Measurements from ENCODE around the gene TEX44.
A peak's percentile ranks its signal among the peaks of the same experiment; 100 is the strongest.
"Not testable (repeated sequence)": the region's sequence is repeated elsewhere in the genome, so short reads cannot be mapped to it uniquely, and the experiment has no call there.

The TEX44 gene

DNA sequence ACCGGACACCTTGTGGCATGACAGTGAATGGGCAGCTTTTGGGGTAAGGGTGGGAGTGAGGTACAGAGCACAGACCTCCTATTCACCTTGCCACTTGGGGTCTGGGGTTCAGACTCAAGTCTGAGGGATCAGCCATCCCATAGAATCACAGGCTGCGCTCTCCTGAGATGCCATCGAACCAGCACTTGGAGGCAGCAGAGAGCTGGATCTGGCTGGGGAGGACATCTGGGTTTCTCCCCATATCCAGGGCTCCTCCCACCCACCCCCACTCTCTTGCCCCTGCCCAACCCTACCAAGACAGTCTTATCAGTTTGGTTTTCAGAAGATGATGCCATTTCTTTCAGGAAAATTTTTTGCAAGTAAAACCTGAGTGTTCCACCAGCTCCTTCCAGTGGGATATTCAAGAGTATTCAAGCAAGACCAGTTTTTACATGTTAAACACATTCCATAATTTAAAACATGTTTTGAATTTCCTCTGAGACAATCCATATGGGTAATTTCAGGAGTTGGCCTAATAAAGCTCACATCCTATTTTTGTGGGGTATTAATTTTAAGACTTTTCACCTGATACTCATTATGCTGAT, 29.2 kb upstream of the TEX44 start:
- Mint-ChIP-seq H3K4me3 (no peak overlapping the region), H3K36me3 (no peaks in the 10 kb centered on the region), H3K27ac (no peak overlapping the region), H3K27me3 (no peaks in the 10 kb centered on the region), H3K9me3 (no peaks in the 10 kb centered on the region), H3K4me1 (peaks cover under 1 to 2% of the 10 kb centered on the region in 2 donors)
- peak; percentile 20 for DNase-seq
- peak; percentile 83 to 88 for ATAC-seq (replicated peaks)

DNA sequence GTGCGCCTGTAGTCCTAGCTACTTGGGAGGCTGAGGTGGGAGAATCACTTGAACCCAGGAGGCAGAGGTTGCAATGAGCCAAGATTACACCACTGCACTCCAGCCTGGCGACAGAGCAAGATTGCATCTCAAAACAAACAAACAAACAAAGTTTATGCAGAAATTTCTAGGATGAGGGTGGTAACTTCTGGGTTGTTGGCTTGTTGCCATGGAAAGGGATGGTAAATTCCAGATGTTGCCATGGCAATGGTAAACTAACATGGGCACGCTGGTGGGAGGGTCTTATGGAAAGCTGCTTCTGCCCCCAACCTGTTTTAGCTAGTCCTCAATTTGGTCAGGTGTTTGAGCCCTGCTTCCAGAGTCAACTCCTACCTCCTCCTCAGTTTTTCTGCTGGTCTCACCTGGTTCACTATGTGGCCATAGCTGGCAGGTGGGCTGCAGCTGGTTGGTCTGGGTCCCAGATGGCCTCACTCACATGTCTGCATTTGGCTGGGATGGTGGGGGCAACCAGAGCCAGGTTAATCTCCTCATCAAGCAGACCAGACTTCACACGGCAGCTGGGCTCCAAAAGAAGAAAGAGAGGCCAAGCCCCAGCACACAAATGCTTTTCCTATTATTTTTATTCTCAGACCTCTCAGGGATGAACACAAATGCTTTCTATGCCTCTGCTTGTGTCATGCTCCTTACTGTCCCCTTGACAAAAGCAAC, 26.6 kb upstream of the TEX44 start:
- ATAC-seq (replicated peaks) (no peak), DNase-seq (no peak)
- Mint-ChIP-seq H3K27ac (no peak overlapping the region), H3K9me3 (no peaks in the 10 kb centered on the region), H3K4me1 (peaks cover 7 to 8% of the 10 kb centered on the region in 2 donors), H3K27me3 (peaks cover 0 to 3% of the 10 kb centered on the region in 2 donors), H3K36me3 (no peaks in the 10 kb centered on the region), H3K4me3 (no peak overlapping the region)

DNA sequence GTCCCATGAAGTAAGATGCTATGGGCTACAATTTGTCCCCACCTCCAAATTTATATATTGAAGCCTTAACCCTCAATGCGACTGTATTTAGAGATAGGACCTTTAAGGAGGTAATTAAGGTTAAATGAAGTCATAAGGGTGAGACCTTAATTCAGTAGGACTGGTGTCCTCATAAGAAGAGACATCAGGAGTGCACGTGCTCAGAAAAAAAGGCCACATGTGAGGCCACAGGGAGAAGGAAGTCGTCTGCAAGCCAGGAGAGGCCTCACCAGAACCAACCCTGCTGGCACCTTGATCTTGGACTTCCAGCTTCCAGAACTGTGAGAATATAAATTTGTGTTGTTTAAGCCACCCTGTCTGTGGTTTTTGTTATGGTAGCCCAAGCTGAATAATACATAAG, 25.5 kb upstream of the TEX44 start:
- no peak for DNase-seq
- H3K4me1 Mint-ChIP-seq = peaks cover 8 to 11% of the 10 kb centered on the region in 2 donors
- no peak overlapping the region for H3K4me3 Mint-ChIP-seq
- H3K9me3 Mint-ChIP-seq = no peaks in the 10 kb centered on the region
- H3K27me3 Mint-ChIP-seq = peaks cover 0 to 3% of the 10 kb centered on the region in 2 donors
- H3K36me3 Mint-ChIP-seq = no peaks in the 10 kb centered on the region
- ATAC-seq (replicated peaks) = no peak
- H3K27ac Mint-ChIP-seq = no peak overlapping the region

DNA sequence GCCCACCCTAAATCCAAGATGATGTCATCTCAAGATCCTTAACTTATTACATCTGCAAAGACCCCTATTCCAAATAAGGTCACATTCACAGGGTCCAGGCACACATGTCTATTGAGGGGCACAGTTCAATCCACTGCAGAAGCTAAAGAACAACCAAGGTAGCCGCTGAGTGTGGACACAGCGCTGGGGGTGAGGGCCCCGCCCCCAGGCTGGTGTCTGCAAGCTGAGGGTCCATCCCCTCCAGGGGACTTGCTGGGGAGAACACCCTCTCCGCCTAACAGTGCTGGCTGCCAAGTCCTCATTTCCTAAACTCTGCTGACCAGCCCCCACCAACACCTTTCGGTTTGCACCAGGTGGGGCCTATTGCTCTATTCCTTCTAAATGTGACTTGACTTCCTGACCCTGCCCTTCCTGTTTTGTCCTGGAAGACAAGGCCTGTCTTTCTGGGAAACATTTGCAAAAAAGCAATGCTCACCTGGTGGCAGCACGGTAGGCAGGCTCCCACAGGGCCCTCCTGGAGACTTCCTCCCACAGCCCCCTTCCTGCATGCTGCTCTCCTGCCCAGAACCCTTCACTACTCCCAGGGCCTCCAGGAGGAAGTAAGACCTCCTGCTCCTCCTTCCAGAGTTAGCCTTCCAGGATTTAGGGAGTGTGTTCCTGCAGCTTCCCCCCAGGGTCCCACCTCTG, 24.4 kb upstream of the TEX44 start:
- Mint-ChIP-seq H3K9me3 (no peaks in the 10 kb centered on the region), H3K4me3 (no peak overlapping the region), H3K4me1 (peaks cover 8 to 11% of the 10 kb centered on the region in 2 donors), H3K27me3 (peaks cover 0 to 3% of the 10 kb centered on the region in 2 donors), H3K36me3 (no peaks in the 10 kb centered on the region), H3K27ac (peak overlapping the region; percentile 62)
- DNase-seq (no peak), ATAC-seq (replicated peaks) (peak in 1 of 2 donors; percentile 15)

DNA sequence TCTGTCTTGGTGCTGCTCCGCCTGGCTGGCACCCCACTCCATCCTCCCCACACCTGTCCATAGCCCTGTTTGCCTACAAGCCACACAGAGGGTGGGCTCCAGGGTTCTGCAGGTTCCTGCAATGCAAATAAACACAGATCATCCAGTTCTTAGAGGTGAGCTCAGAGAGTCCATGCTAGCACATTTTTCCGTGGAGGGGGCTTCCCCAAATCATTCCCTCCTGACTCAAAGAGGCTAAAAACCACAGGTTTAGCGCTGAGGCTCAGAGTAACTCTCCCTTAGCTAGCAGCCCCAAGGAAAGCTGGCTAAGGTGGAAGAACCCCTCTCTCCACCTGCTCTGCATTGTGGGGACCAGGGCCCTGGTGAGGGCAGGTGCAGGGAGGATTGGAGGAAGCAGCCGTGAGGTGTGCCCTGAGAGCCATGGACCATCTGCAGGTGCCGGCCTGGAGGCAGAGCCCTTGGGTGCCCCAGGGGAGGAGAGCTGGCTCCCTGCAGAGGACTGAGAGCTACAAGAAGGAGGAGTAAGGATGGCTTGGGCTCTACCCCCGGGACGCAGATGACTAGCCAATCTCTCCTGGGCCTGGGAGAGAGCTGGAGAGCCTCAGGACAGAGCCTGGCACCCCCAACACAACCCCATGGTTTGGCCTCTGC, 23.8 kb upstream of the TEX44 start:
- H3K9me3 Mint-ChIP-seq = no peaks in the 10 kb centered on the region
- ATAC-seq (replicated peaks) (peak; percentile 51 to 75), DNase-seq (no peak)
- peaks cover 0 to 3% of the 10 kb centered on the region in 2 donors for H3K27me3 Mint-ChIP-seq
- H3K4me1 Mint-ChIP-seq = peaks cover 13% of the 10 kb centered on the region in 2 donors
- no peaks in the 10 kb centered on the region for H3K36me3 Mint-ChIP-seq
- no peak overlapping the region for H3K27ac Mint-ChIP-seq
- no peak overlapping the region for H3K4me3 Mint-ChIP-seq

DNA sequence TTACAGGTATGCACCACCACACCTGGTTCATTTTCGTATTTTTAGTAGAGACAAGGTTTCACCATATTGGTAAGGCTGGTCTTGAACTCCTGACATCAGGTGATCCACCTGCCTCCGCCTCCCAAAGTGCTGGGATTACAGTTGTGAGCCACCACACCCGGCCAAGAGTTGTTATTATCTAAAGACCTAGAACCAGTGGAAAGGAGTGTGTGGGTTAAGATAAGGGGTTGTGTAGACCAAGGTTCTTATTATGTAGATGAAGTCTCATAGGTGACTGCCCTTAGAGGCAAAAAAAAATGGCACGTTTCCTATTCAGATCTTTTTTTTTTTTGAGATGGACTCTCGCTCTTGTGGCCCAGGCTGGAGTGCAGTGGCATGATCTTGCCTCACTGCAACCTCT, 21.7 kb upstream of the TEX44 start:
- DNase-seq = not testable (repeated sequence)
- H3K4me1 Mint-ChIP-seq = peaks cover 13% of the 10 kb centered on the region in 2 donors

DNA sequence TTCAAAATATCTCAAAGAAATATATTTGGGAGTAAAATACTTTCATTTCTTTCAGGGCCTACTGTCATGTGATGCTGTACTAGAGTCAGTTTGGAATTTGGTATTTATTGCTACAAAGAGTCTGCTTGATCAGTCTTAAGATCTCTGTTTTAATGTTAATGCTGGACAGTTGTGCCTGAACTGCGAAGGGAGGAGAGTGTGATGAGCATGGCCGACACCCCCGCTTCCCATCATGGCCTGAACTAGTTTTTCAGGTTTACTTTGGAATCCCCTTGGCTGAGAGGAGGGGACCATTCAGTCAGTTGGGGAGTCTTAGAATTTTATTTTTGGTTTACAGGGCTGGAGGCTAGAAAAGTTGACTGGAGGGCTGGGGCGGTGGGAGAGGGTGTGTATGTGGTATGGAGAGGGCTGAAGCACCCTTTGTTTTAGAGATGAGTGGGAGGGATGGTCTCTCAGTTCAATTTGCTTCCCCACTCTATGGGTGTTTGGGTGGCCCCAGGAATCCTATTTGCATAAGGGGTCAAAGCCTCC, 20.9 kb upstream of the TEX44 start:
- Mint-ChIP-seq H3K27me3 (peaks cover 0 to 3% of the 10 kb centered on the region in 2 donors), H3K9me3 (no peaks in the 10 kb centered on the region), H3K4me1 (peaks cover 13% of the 10 kb centered on the region in 2 donors), H3K4me3 (no peak overlapping the region), H3K36me3 (no peaks in the 10 kb centered on the region), H3K27ac (no peak overlapping the region)
- DNase-seq = no peak
- ATAC-seq (replicated peaks) = no peak

More for the DNA sequence above, 21.7 kb upstream of the TEX44 start:
- H3K27ac Mint-ChIP-seq; ATAC-seq (replicated peaks); H3K36me3 Mint-ChIP-seq; H3K9me3 Mint-ChIP-seq; H3K27me3 Mint-ChIP-seq; H3K4me3 Mint-ChIP-seq: not testable (repeated sequence)

DNA sequence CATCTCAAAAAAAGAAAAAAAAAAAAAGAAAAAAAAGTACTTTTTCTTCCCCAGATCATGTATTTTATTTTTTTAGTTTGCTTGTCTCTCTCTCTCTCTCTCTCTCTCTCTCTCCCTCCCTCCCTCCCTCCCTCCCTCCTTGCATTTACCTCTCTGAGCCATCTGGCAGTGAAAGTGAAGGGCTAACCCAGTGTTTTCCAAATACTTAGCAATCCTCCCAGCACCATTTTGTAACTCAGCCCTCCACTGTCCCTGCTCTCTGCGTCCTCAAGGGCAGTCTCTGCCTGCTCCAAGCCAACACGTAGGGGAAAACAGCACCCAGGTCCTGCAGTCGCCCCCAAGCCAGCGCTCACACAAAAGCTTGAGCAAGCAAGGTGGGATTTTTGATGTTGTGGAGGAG, 19.6 kb upstream of the TEX44 start:
- ATAC-seq (replicated peaks) (no peak), DNase-seq (no peak)
- H3K27ac Mint-ChIP-seq = no peak overlapping the region
- no peak overlapping the region for H3K4me3 Mint-ChIP-seq
- no peaks in the 10 kb centered on the region for H3K9me3 Mint-ChIP-seq
- no peaks in the 10 kb centered on the region for H3K36me3 Mint-ChIP-seq
- peaks cover 0 to 3% of the 10 kb centered on the region in 2 donors for H3K27me3 Mint-ChIP-seq
- H3K4me1 Mint-ChIP-seq = peaks cover 13% of the 10 kb centered on the region in 2 donors

DNA sequence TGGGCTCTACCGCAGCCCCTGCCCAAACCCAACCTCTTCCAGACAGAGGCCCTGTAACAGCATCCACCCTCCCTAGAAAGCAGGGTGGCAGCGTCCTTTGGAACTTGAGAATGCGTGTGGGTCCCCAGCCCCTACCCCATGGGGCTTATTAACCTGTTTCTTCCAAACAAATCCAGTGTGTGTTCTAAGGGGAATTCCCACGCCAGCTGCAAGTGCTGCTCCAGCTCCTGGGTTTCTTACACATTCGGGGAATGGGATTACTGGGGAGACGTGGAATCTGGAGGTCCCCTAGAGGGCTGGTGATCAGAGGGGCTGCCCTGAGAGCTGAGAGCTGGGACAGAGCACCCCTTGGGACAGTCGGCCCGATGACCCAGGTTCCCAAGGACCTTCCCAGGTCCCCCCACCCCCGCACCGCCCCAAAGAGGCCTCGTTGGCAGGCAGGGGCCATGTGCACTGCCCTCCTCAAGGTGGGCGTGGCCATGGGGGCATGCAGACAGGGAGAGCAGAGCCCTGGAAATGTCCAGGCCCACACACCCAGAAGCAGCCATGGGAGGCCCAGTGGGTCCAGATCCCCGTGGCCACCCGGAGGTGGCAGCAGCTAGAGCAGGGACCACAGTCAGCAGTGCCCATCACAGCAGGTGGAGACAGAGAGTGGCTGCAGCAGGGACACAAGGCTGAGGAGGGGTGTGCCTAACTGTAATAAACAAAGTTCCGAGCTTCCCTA, 18.8 kb upstream of the TEX44 start:
- no peak for DNase-seq
- ATAC-seq (replicated peaks) = no peak
- Mint-ChIP-seq H3K36me3 (peaks cover 0 to 4% of the 10 kb centered on the region in 2 donors), H3K4me3 (no peak overlapping the region), H3K27ac (no peak overlapping the region), H3K4me1 (peaks cover 8% of the 10 kb centered on the region in 2 donors), H3K27me3 (peaks cover 0 to 7% of the 10 kb centered on the region in 2 donors), H3K9me3 (peaks cover 2 to 4% of the 10 kb centered on the region in 2 donors)

DNA sequence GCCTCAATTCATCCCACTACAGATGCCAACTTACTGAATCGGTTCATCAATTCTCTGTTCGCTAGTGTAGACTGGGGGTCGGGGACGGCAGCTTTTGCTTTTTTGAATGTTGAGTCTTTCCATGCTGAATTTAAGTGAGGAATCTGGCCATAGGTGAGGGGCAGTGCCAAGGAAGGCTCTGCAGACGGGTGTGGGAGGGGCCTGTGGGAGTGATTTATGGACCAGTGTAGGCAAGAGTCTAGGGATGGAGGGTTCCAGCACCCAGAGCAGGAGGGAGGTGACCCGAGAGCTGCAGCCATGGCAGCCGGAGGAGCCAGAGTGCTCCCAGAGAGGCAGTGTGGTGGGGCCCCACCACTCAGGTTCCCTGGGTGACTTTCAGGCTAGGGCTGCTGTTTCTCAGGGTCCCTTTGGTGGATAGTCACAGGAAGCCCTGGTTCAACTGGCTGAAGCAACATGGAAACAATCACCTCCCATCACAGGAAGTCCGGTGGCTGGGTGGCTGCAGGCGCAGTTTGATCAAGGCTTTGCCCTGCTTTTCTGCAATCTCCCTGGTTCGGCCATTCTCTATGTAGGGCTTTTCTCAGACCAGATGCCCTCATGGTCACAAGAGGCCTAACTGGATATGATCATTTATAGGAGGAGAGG, 16.9 kb upstream of the TEX44 start:
- H3K9me3 Mint-ChIP-seq = peaks cover 6 to 10% of the 10 kb centered on the region in 2 donors
- peaks cover 0 to 10% of the 10 kb centered on the region in 2 donors for H3K27me3 Mint-ChIP-seq
- peaks cover 2 to 9% of the 10 kb centered on the region in 2 donors for H3K36me3 Mint-ChIP-seq
- ATAC-seq (replicated peaks) (no peak), DNase-seq (no peak)
- H3K27ac Mint-ChIP-seq = no peak overlapping the region
- no peak overlapping the region for H3K4me3 Mint-ChIP-seq
- H3K4me1 Mint-ChIP-seq = peaks cover 5 to 7% of the 10 kb centered on the region in 2 donors

DNA sequence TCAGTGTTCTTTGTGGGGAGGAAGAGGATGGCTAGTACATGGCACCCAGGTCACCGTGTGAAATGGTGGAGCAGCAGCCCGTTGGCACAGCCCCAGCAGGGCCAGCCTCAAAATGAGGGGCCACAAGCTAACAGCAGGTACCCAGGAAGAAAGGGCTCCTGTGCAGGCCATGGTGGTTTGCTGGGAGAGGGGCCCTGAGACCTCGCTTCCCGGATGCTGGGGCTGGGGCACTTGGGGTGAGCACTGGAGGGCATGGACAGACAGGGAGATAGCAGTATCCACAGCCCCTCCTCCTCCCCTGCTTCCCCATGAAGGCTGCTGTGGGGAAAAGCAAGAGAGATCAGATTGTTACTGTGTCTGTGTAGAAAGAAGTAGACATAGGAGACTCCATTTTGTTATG, 16.2 kb upstream of the TEX44 start:
- ATAC-seq (replicated peaks) (no peak), DNase-seq (no peak)
- Mint-ChIP-seq H3K27ac (no peak overlapping the region), H3K4me1 (peaks cover 5 to 7% of the 10 kb centered on the region in 2 donors), H3K36me3 (peaks cover 2 to 9% of the 10 kb centered on the region in 2 donors), H3K9me3 (peaks cover 6 to 10% of the 10 kb centered on the region in 2 donors), H3K4me3 (no peak overlapping the region), H3K27me3 (peaks cover 0 to 10% of the 10 kb centered on the region in 2 donors)

DNA sequence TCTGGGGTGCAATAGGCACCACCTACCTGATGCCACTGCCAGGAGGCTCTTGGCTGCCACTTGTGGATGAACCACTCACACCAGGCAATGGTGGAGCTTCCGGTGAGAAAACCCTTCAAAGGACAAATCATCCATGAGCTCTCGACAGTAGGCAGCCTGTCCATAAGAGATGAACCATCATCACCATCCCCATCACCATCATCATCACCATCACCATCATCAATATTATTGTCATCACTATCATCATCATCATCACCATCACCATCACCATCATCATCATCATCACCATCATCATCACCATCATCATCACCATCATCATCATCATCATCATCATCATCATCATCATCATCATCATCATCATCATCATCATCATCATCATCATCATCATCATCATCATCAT, 14.0 kb upstream of the TEX44 start:
- not testable (repeated sequence) for ATAC-seq (replicated peaks); H3K36me3 Mint-ChIP-seq; H3K4me1 Mint-ChIP-seq; H3K4me3 Mint-ChIP-seq; H3K9me3 Mint-ChIP-seq; H3K27ac Mint-ChIP-seq; DNase-seq
- H3K27me3 Mint-ChIP-seq = peaks cover 0 to 10% of the 10 kb centered on the region in 2 donors

DNA sequence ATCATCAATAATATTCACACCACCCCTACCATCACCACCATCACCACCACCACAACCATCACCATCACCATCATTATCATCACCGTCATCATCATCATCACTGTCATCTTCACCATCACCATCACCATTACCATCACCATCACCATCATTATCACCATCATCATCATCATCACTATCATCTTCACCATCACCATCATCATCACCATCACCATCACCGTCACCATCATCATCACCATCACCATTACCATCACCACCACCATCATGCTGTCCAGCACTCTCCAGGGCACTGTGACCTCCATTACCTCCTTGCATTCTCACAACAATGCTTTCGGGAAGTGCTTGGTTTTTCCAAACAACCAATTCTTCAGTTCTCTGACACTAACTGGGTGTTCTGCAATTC, 13.1 kb upstream of the TEX44 start:
- Mint-ChIP-seq H3K36me3 (peaks cover 2 to 9% of the 10 kb centered on the region in 2 donors), H3K27ac (peak overlapping the region; percentile 14), H3K27me3 (peaks cover 0 to 10% of the 10 kb centered on the region in 2 donors), H3K4me1 (peaks cover 0 to 2% of the 10 kb centered on the region in 2 donors), H3K4me3 (no peak overlapping the region), H3K9me3 (peaks cover 6 to 10% of the 10 kb centered on the region in 2 donors)
- DNase-seq = no peak
- no peak for ATAC-seq (replicated peaks)

All from stimulated activated naive B cell treated with anti-CD40 and anti-IgM and Interleukin-4, amounts not matched to agents 10 μg/mL and 1 μg/mL and 100 μg/mL, for 72 hours (primary cell).